Hippocampal formation (tissue), 2 donors: ENCODE measurements around the gene CHST15.

Experiments
- DNase-seq, 2 donors: peaks; one replicate each; lab custom pipeline; 2025; lab: John Stamatoyannopoulos, UW

Gene CHST15

DNA sequence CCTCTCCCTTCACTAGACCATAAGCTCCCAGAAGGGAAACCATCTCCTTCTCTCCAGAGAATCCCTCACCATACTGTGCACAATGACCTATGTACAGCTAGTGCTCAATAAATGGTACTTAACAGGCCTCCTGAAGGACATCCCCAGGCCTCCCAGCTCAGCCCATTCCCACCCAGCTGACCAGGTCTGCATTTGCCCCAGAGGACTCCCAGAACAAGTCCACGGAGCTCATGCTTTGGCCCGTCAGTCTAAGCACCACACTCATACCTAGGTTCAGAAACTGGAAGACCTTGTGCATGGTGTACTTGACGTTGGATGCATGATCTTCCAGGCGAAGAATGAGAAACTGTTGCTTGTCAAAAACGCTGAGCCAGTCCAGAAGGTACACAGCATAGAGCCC, 81.3 kb downstream of the CHST15 start:
- DNase-seq, result no peak

DNA sequence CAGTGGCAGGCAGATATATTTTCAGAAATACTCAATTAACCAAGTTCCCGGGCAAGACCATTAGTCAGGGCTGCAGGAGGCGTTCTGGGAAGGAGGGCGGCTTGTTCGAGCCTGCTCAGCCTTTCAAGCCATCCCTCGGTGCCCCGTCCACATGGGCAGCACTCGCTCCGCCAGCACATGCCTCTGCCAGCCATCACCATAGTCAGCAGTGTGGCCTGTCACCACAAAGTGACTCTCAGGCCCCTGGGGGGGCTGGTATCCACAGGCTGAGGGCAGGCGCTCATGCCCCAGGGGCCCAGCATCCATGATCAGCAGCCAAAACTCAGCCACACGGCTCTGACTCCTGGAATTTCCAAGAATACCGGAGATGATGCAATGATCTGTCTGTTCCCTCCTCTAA, 81.9 kb downstream of the CHST15 start:
- DNase-seq, result no peak

DNA sequence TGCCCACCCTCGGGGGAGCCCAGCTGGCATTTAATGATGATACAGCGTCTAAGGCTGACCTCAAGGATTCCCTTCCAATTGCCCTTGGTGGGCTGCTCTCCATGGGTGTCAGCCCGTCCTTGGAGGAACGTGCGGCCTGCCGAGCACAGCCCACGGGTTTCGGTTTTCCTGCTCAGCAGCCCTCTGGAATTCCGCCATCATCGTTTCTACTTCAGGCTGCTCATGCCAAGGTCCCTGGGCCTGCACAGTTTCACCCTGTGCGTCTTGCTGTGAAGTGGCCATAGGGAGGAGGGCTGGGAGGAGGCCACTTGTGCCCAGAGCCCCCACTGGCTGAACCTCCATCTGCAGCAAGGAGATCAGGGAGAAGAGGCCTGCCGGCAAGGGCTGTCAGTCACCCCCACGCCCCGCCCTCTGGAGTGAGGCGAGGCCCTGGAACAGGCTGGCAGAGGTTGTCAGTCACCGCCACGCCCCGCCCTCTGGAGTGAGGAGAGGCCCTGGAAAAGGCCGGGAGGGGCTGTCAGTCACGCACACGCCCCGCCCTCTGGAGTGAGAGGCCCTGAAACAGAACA, 82.8 kb downstream of the CHST15 start:
- DNase-seq, result no peak

DNA sequence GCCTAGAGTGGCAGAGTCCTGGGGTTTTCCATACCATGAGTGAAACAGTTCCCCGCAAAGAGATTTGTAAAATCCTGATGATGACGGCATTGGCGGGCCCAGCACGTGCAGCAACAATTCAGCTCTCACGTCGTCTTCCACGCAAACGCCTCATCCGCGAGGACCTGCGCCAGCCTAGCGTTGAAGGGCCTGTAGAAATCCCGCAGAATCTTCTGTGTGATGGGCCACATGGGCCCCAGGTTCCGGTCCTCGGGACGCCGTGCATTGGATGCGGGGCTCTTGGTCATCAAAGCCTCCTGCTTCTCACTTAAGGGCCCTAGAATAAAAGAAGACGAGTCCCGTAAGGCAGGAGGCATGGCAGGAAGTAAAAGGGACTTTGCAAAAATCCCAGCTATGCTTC, 83.4 kb downstream of the CHST15 start:
- DNase-seq, result no peak

DNA sequence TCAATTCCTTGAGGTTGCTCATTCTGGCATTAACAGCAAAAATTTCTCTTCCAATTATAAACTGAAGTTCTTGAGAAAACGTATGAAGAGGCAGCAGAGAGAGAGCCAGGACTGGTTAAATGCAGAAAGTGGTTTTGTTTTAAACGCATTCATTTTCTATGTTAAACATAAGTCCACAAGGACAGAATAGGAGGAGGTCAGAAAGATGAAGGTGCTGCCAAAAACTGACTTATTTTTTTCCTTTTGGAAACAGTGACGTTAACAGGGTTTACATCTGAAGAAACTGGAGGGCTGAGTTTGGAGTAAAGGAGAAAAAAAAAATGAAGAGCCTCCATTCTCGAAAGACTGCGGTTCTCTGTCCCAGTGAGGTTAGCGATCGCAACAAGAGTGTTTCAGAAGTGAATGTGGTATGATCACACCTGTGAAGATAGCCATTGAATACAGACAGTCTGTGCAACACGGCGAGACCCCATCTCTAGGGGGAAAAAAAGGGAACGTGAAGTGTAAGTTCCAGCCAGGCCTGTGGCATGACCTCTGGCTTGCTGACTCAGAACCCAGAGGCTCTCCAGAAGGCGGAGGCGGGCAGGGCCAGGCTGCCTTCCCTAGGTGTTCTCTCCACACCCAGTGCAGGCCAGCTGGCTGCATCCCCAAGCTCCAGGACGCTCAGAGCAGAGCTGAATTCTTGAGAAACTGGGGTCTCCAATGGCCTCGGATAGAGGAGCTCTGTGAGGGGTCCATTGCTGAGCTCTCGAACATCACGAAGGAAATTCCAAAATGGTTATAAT, 84.0 kb downstream of the CHST15 start:
- DNase-seq, result no peak

DNA sequence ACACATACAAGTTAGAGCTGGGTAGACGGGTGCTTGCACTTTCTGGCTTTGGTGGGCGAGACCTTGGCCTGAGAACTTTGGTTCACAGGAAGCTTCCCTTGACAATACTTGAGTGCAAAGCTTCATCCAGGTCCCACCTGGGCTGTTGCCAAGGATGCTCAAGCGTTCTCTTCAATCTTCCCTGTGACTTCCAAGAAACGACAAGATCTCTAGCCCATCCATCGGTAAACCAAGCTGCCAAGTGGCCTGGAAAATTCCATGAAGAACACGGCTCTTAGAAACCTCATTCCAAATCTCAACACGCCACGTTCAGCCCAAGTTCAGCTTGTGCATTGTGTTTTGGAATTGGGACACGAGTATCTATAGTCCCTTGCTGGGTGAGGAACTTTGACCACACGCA, 84.7 kb downstream of the CHST15 start:
- DNase-seq, result no peak

DNA sequence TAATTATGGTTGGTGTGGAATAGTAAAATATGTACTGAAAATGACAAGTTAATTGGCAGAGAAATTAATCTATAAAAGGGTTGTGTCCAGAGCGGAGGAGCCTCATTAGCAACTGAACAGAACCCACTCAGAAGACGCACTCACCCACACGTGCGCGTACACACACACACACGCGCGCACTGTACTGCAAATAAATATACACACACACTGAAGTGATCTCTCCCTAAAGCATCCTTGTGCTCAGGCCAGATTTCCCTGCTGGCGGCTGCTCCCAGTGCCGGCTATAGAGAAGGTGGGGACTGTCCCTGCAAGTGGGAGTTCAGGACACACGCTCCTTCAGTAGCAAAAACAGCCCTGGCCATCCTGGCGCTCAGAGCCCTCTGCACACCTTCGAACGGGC, 85.2 kb downstream of the CHST15 start:
- no peak for DNase-seq

DNA sequence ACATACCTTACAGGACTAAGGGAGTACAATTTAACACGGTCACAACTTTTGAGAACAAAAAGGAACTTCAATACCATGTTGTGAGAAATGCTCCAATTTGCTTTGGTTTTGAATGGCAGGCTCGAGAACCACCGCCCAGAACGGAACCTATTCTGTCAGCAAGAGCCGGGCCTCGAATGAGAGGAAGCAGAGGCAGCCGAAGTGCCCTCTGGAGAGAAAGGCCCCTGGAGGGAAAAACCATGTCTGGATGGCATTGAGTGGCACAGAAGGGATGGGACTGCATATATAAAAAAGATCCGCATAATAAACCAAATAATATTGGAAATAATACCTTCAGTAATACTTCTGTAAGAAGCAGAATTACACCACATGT, 85.6 kb downstream of the CHST15 start:
- no peak for DNase-seq

DNA sequence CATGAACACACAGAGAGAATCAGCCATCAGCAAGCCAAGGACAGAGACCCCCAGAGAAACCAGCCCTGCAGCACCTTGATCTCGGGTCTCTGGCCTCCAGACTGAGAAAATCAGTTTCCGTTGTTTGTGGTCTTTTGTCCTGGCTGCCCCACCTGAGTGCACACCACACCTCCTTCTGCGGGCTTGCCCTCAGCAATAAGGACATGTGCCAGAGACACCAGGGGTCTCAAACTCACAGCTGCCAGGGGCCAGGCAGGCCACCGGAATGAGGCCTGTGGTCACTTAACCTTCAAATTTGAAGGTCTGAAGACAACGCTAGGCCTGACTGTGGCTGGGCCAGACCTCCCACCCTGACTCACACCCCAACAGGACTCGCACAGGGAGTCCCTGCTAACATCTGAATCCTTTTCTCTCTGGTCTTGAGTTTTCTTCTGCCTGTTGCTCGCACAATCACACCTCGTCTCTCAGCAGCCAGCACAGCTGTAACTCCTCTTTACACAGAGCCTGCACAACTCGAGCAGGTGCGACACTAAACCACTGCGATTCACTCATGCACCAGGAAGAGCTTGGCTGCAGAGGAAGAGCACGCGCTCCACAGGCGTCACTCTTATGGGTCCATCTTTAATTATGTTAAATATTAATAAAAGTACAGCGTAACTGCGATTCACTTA, 86.2 kb downstream of the CHST15 start:
- no peak for DNase-seq

DNA sequence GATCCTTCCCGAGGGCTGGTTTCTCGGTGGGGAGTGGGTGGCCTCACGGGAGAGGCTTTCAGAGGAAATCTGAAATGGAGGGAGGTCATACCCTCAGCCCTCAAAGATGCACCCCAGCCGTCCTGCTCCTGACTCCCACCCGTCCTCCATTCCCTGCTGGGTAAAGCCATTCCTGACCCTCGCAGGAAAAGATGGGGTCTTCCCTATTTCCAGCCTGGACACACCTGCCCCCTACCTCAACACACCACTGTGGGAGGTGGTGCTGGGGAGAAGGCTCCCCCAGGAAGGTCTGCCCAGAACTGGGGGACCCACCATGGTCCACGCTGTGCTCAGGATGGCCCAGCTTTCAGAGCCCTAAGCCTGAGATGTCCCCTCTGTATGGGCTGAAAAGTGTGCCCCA, 86.9 kb downstream of the CHST15 start:
- no peak for DNase-seq

DNA sequence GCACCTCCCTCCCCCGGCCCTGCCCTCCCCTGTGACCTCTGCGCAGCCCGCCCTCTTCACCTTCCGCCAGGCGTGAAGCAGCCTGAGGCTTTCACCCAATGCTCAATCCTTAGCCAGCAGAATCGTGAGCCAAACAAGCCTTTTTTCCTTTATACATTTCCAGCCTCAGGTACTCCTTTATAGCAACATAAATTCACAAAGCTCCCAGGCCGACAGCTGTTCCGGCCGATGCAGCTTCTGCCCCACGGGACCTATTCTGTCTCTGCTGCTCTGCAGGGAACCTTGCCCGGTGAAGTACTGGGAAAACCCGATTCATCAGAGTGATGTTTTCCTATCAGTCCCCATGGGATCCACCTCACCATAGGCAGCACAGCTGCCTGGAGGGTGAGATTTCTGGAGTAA, 87.4 kb downstream of the CHST15 start:
- no peak for DNase-seq

DNA sequence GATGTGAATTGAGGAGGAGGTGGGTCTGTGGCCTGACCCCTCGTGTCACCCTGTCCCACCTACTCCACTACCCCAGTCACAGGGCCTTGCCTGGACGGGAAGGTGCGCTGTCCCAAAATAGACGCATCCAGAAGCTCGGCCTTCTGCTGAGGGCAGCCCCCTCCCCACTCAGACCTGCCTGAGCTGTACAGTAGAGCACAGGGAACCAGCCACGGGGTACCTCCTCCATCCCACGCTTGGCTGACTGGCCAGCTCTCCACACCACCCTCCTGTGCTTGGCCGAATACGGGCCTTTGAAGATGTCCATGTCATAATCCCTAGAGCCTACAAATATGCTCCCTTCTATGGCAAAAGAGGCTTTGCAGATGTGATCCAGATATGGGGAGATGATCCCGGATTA, 88.3 kb downstream of the CHST15 start:
- DNase-seq, result no peak

DNA sequence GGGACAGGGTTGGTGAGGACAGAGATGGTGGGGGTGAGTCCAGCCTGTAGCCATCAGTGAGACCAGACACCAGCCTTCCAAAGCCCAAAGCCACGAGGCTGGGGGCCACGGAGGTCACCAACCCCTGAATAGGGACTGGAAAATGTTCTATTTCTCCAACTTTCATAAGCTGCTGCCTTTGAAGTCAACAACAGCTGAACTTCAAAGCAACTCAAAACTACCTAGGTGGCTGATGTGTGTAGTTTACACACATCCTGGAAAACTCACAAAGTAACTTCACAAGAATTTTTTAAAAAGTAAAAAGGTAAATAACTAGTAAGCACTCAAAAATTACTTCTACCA, 88.8 kb downstream of the CHST15 start:
- DNase-seq, result no peak

DNA sequence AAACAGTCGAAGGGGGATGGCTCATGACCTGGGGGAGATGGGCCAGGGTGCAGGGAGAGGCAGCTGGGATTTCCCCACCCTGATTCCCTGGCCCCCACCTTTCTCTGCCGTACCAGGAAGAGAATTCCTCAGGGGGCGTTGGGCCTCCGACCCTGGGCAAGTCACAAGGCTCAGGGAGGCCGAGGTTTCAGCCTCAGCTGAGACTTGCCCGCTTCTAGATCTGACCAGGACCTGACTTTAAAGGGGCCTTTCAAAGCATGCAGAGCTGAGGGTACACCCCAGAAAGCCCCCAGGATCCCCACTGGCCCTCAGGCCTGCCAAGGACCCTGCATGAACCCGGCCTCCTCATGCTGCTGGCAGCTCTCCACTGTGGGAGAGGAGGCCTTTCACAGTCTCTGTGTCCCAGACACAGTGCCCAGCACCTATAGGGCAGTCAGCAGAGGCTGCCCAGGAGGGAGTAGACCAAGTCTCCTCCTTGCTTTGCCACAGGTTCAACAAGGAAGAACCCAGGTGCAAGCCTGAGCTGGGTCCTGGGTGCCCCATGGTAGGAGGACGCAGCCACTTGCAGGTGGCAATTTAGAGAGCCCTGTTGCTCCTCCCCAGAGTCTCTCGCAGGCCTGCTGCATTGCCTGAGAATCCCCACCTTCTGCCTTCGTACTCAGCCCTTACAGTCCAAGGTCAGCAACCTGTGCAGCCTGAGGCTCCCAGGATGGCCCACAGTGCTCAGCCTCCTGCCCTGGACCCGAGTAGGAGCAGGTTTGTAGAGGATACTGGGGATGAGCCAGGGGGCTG, 89.3 kb downstream of the CHST15 start:
- DNase-seq, result no peak

DNA sequence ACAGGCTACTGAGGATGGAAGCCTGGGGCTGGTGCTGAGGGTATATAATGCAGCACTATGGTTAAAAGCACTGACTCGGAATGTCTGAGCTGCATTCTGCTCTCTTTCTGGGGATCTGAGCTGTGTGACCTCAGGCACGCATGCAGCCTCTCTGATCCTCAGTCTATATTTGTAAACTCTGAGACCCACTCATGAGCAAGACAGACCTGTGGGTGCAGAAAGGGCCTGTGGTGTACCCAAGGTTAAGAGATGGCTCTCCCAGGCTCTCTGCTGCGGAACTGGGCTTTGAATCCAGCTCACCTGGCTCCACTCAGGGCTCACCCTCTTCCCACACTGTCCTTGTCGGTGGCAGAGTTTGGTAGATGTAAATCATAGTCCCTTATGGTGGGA, 89.9 kb downstream of the CHST15 start:
- no peak for DNase-seq

DNA sequence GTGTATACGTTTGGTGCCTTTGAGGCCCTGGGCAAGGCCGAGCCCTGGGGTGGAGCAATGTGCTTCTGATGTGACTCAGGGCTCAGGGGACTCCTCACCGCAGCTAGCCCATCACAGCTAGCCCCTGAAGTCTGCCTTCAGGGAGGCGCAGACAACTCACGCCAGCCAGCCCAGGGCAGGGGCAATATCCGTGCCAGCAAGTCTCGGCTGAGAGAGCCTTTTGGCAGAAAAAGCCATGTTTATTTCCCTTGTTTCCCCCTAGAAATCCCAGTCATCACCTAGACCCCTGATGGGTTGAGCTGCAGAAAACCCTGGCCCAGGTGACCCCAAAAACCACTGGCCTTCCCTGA, 90.4 kb downstream of the CHST15 start:
- no peak for DNase-seq

DNA sequence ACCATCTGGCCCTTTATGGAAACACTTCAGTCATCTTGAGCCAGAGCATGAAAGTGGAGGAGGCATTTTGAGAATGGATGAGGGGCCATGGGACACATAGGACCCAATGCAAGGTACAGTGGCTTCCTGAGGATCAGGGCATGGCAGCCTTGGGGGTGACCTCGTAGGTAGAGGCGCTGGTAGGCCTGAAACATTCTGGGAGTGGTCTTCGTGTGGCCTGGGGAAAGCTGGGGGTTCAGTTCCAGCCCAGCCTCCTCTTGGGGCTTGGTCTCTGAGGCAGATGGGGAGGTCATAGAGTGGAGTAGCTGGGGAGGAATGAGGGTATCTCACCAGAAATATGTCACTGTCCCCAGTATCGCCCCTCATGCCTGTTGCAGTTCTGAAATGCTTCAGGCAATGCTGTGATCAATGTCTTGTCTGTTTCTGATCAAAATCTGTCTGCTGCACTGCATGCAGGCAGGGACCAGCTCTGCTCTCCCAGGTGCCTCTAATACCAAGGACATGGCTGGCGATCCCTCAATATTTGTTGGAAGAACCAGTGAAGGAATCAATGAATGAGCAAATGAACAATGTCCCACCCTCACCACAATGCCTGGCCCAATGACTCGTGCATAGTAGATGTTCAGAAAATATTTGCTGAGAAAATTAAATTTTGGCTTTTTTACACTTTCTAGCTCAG, 90.9 kb downstream of the CHST15 start:
- no peak for DNase-seq

DNA sequence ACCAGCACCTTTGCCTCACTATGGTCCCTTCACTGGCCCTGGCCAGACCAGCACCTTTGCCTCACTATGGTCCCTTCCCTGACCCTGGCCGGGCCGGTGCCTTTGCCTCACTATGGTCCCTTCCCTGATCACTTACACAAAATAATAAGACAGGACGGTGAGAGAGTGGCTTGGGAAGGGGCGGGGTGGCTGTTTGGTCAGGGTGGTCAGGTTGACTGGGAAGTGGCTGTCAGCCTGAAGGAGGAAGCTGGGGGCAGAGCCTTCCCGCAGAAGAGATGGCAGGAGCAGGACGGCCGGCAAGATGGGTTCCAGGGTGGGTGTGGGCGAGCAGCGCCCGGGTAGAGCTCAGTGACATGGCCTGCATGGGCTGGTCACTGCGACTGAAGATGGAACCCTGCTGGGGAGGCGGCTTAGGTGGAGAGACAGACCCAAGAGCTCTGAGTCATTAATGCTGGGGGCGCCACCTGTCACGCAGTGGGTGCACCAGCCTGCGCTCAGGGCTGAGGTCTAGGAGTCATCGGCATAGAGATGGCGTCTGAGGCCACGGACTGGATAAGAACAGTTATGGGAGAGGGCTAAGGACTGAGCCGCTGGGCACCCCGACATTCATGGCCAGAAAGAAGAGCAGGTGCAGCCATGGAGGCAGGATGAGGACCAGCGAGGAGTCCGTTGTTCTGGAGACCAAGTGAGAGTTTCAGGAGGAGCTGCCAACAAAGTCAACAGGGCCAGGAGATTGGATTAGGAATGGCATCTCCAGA, 91.8 kb downstream of the CHST15 start:
- DNase-seq, result no peak

DNA sequence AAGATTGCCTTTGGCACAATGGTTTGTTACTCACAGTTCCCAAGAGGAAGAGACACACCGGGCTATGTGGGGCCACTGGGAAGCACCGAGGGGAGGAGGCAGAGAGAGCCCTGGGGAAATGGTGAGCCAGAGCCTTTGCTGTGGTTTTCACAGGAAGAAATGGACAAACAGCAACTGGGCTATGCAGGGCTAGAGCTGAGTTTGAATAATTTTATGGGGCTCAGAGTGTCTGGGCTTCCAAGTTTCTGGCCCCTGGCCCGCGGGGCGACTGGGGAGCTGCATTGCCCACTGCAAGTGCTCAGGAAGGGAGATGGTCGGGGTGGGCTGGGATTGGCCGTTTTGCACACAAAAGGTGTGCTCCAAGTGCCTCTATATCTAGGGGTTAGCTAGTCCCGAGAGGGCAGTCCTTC, 92.6 kb downstream of the CHST15 start:
- DNase-seq, result no peak

DNA sequence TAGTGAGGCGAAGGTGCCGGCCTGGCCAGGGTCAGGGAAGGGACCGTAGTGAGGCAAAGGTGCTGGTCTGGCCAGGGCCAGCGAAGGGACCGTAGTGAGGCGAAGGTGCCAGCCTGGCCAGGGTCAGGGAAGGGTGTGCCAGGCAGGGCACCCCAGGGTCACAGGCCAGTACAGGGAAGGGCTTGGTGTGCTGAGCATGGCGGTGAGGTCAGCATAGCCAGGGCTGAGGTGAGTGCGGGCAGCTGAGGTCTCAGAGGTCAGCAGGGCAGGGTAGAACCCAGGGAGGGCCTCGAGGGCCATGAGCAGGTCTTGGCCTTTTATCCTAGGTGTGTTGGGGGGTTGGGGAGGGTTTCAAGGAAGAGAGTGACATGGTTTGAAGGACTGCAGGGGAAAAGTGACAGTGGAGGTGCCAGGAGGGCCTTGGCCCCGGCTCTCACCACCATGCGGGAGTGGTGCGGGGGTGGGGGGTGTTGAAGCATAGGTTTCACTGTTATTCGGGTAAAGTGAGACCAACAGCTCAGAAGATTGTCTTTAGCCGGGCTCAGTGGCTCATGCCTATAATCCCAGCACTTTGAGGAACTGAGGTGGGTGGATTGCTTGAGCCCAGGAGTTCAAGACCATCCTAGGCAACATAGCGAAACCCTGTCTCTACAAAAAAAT, 93.3 kb downstream of the CHST15 start:
- DNase-seq, result no peak

DNA sequence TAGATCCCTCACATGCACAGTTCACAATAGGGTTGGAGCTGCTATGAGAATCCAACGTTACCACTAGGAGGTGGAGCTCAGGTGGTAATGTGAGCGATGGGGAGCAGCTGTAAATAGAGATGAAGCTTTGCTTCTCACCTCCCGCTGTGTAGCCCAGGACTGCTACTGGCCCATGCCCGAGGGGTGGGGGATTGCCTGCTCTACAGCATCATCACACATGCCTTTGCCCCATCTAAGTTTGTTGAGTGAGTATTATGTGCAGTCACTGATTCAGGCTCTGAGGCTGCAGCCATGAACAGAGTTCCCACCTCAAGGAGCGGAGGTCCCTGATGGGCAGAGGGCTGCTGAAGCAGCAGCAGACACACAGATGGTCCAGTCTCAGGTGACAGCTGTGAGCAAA, 94.1 kb downstream of the CHST15 start:
- no peak for DNase-seq
